Naive B cell (primary cell): ENCODE results near the gene SEL1L. TPM values are rescaled to one million over a fixed set of nuclear protein-coding genes. Genes with fewer than 3 reads are reported as not detected.

Experiments
- ATAC-seq, 2 donors: fragments of 150-1000 bp; cut with Tn5 transposase; 2 replicates each; pipeline ENCODE4 v1.10.0; 2021; ENCODE audit warnings: low read depth in 2 of 2, mild to moderate bottlenecking in 2 of 2, moderate library complexity in 2 of 2
- DNase-seq: peaks from one replicate; pipeline ENCODE4 v3.0.0; 2022
- H3K27ac Mint-ChIP-seq, 6 donors: one replicate each; pipeline ENCODE4 v1.8.0; 2020 to 2022; ENCODE audit warnings: mild to moderate bottlenecking in 6 of 6, mixed read lengths in 6 of 6, moderate library complexity in 5 of 6, inconsistent platforms in 2 of 6
- H3K27me3 Mint-ChIP-seq, 3 donors: one replicate each; pipeline ENCODE4 v1.8.0; 2021 to 2022; ENCODE audit warnings: mixed read lengths in 3 of 3, mild to moderate bottlenecking in 1 of 3
- H3K36me3 Mint-ChIP-seq, 2 donors: one replicate each; pipeline ENCODE4 v1.8.0; 2020 to 2022; ENCODE audit warnings: mixed read lengths in 2 of 2, inconsistent platforms in 1 of 2, mild to moderate bottlenecking in 1 of 2
- H3K4me1 Mint-ChIP-seq, 3 donors: one replicate each; pipeline ENCODE4 v1.8.0; 2020 to 2022; ENCODE audit warnings: mixed read lengths in 3 of 3, inconsistent platforms in 1 of 3, mild to moderate bottlenecking in 1 of 3, moderate library complexity in 1 of 3
- H3K4me3 Mint-ChIP-seq, 8 donors: one replicate each; pipeline ENCODE4 v1.8.0; 2020 to 2022; ENCODE audit warnings: mild to moderate bottlenecking in 8 of 8, mixed read lengths in 8 of 8, moderate library complexity in 8 of 8, inconsistent platforms in 2 of 8
- H3K9me3 Mint-ChIP-seq, 7 donors: one replicate each; pipeline ENCODE4 v1.8.0; 2020 to 2022; ENCODE audit warnings: mixed read lengths in 7 of 7, mild to moderate bottlenecking in 5 of 7, inconsistent platforms in 2 of 7, moderate library complexity in 1 of 7
- polyA plus RNA-seq, 6 donors: library from polyadenylated mRNA; unstranded; fragments of 300-500 nt; fragmentation: Illumina TruSeq; gene quantifications; one replicate each; pipeline ENCODE4 v1.2.3, GENCODE V29; 2021; ENCODE audit warnings: low read depth in 6 of 6

The SEL1L gene
- polyA plus RNA-seq: 10 to 100 TPM; 11.6 to 22.5 (median 15.5) TPM

DNA sequence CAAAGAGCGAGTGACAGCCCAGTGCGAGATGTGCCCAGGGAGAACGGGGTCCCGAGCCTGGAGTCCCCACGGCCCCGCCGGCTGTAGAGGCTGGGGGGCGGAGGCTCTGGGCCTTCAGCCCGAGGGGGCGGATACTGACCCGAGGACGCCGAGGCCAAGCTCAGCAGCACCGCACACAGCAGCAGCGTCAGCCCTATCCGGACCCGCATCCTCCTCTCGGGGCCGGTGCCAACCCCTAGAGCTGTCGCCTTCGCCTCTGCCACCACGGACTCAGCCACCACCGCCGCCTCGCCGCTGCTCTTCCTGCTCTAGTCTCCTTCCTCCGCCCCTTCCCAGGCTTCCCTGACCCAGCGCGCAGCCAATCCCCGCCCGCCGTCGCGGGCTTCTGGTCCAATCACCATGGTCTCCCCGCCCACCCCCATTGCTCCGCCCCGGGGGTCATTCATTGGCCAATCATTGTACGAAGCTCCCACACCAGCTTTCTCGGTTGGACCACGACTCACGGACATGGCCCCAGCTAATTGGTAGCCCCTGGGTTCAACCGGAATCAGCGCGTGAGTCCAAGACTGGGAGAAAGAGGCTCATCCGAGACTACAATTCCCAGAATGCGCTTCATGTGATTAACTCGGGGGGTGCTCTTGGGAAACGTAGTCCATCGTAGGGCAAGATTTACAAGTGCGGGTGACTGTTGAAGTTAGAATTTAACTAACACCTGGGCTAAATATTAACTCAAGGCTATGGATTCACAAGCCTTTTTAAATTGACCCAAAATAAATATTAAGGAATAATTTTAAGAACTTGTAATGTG lies at the start of gene SEL1L:
SEL1L (minus strand) TSS at position 318 of the 808 bp plus-strand sequence; CDS start at position 209, 109 bp downstream.
- ATAC-seq: peak; percentile 91 to 93
- Mint-ChIP-seq H3K36me3 (peaks cover 0 to 7% of the 10 kb centered on the region in 2 donors), H3K27me3 (peaks cover 0 to 6% (median 2%) of the 10 kb centered on the region in 3 donors), H3K27ac (peak within 1 kb of the TSS; percentile 89 to 94 (median 92)), H3K9me3 (peaks cover 0 to 13% (median 2%) of the 10 kb centered on the region in 7 donors), H3K4me3 (peak within 1 kb of the TSS; percentile 94 to 98 (median 96)), H3K4me1 (peaks cover 40 to 56% (median 40%) of the 10 kb centered on the region in 3 donors)
- DNase-seq: peak; percentile 100

DNA sequence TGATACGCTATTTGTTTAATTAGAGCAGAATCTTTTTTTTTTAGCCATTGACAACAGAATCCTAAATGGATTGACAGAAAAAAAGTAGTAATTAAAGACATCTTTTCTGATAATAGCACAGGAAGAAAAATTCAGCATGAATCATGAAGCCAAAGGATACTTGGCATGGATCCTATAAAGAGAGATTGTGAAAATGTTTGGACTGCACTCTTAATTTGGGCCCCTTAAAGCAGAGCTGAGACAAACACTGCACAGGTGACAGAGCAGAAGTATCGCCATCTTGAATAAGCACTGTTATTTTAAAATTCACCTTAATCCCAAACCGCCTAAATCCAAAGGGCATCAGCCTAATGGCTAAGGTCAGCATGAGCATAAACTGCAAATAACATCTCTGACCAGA lies 48.8 kb upstream of the SEL1L start:
- H3K36me3 Mint-ChIP-seq: peaks cover 5 to 14% of the 10 kb centered on the region in 2 donors
- ATAC-seq (no peak), DNase-seq (no peak)
- no peak overlapping the region for H3K4me3 Mint-ChIP-seq
- peaks cover 2 to 19% (median 8%) of the 10 kb centered on the region in 7 donors for H3K9me3 Mint-ChIP-seq
- peaks cover 0 to 10% (median 0%) of the 10 kb centered on the region in 3 donors for H3K27me3 Mint-ChIP-seq
- H3K4me1 Mint-ChIP-seq: no peaks in the 10 kb centered on the region
- H3K27ac Mint-ChIP-seq: no peak overlapping the region

DNA sequence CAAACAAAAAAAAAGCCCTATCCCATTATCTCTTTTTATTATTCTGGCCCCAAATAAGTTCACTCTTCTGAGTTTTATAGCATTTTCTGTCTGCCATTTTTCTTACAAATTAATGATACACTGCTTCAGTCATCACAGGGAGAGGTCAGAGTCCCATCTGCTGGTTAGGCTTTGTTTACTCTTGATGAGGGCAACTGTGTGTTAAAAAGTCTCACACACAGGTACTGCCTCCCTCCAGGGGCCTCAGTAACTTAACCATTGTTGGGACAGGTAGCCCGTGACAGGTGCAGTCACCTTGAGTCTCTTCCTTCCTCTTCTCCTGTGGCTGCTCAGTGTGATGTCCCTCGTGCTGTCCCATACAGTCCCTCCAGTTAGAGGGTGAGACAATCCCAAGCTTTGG lies 45.5 kb upstream of the SEL1L start:
- Mint-ChIP-seq H3K27me3 (peaks cover 5 to 16% (median 14%) of the 10 kb centered on the region in 3 donors), H3K4me3 (no peak overlapping the region)
- no peak for ATAC-seq

DNA sequence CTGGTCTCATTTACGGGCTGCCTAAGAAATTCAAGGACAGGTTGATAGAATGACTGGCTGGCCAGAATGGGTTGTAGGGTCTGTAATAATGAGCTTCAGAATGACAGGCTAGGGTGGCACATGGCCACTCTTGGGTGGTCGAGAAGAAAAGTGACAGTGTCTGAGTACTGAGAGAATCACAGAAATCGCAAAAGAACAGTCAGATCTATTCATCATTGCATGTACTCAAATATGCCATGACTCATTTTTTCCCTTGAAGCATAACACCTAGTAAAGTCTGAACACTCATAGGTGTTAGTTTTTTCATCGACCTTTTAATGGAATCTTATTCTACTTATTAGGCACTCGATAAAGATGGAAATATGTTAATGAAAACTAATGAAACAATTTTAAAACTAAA lies 37.8 kb upstream of the SEL1L start:
- no peak for DNase-seq
- Mint-ChIP-seq H3K4me3 (no peak overlapping the region), H3K27ac (no peak overlapping the region), H3K36me3 (no peaks in the 10 kb centered on the region), H3K9me3 (no peaks in the 10 kb centered on the region), H3K27me3 (peaks cover 9 to 34% (median 15%) of the 10 kb centered on the region in 3 donors), H3K4me1 (no peaks in the 10 kb centered on the region)
- ATAC-seq: no peak

More for the DNA sequence above, 45.5 kb upstream of the SEL1L start:
- Mint-ChIP-seq H3K4me1 (no peaks in the 10 kb centered on the region), H3K9me3 (peaks cover 2 to 14% (median 8%) of the 10 kb centered on the region in 7 donors), H3K36me3 (peaks cover 5 to 14% of the 10 kb centered on the region in 2 donors), H3K27ac (no peak overlapping the region)
- no peak for DNase-seq

DNA sequence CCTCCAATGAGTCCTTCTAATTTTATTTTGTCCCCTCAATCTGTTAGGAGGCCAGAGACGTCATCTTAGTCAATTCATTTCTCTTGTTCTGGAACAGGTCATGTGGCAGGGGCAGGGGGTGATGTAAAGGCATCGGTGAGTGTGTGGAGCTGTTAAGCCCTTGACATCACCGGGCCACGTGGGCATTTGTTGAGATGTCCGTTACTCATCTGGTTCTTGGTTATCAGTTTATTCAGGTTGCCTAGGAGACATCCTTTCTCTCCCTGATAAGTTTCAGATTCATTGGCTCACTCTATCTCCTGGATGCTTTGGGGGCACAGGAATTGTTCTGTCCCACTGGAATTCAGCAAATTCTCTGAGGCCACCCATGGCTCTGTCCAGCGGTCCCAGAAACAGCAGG lies 33.6 kb upstream of the SEL1L start:
- Mint-ChIP-seq H3K4me1 (no peaks in the 10 kb centered on the region), H3K27ac (no peak overlapping the region), H3K36me3 (no peaks in the 10 kb centered on the region), H3K27me3 (peaks cover 12 to 27% (median 18%) of the 10 kb centered on the region in 3 donors), H3K9me3 (no peaks in the 10 kb centered on the region), H3K4me3 (no peak overlapping the region)
- DNase-seq (no peak), ATAC-seq (no peak)

DNA sequence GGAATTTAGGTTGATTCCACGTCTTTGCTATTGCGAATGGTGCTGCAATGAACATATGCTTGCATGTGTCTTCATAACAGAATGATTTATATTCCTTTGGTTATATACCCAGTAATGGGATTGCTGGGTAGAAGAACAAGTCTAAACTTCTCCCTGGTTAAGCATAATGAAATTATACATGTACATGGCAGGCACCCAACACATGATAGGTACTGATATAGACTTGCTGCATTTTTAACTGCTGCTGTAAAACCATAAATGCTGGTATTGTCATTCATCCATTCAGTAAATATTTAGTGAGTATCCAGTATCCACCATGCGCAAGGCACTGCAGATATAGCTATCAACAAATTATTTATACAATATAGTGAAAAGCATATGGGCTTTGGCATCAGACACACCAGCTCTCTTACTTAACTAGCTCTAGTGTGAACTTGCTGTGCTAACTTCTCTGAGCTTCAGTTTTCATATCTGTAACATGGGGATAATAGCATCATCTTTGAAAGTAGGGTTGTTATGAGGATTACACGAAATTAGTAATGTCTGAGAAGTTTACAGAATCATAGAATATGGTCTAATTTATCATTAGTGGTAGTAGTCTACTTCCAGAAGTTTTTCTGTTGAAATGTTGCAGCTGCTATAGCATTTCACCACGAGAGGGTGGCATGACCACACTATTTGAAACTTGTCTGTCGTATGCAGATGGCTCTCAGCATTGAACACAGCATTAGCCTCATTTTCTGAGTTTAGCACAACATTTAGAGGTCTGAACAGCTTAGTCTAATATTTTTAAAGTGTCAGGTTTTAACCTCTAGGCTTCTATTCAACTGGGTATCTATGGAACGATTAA lies 32.0 kb upstream of the SEL1L start:
- no peak for ATAC-seq
- no peak overlapping the region for H3K27ac Mint-ChIP-seq
- no peaks in the 10 kb centered on the region for H3K36me3 Mint-ChIP-seq
- H3K9me3 Mint-ChIP-seq: peaks cover 0 to 6% (median 0%) of the 10 kb centered on the region in 7 donors
- H3K4me3 Mint-ChIP-seq: no peak overlapping the region
- no peaks in the 10 kb centered on the region for H3K4me1 Mint-ChIP-seq
- H3K27me3 Mint-ChIP-seq: peaks cover 21 to 37% (median 26%) of the 10 kb centered on the region in 3 donors
- no peak for DNase-seq

DNA sequence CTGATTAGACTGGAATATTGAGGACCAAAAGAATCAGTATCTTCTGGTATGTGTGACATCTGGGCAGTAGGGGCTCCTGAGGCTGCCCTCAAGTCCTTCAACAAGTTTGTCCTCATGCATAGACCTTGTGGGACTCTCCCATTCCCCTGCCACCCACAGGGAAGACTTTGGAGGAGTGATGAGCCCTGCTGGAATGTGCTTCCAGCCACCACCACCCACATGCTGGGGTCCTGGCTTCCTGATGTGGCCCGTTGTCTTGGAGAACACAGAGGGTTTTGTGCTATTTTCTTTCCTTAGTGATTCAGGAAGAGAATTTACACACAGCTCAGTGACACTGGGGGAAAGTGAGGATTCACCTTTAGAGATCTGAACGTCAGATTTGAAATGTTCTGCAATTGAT lies 29.2 kb upstream of the SEL1L start:
- DNase-seq (no peak), ATAC-seq (no peak)
- no peaks in the 10 kb centered on the region for H3K4me1 Mint-ChIP-seq
- no peak overlapping the region for H3K27ac Mint-ChIP-seq
- no peaks in the 10 kb centered on the region for H3K36me3 Mint-ChIP-seq
- no peak overlapping the region for H3K4me3 Mint-ChIP-seq
- H3K27me3 Mint-ChIP-seq: peaks cover 21 to 25% (median 23%) of the 10 kb centered on the region in 3 donors
- H3K9me3 Mint-ChIP-seq: peaks cover 0 to 8% (median 3%) of the 10 kb centered on the region in 7 donors

DNA sequence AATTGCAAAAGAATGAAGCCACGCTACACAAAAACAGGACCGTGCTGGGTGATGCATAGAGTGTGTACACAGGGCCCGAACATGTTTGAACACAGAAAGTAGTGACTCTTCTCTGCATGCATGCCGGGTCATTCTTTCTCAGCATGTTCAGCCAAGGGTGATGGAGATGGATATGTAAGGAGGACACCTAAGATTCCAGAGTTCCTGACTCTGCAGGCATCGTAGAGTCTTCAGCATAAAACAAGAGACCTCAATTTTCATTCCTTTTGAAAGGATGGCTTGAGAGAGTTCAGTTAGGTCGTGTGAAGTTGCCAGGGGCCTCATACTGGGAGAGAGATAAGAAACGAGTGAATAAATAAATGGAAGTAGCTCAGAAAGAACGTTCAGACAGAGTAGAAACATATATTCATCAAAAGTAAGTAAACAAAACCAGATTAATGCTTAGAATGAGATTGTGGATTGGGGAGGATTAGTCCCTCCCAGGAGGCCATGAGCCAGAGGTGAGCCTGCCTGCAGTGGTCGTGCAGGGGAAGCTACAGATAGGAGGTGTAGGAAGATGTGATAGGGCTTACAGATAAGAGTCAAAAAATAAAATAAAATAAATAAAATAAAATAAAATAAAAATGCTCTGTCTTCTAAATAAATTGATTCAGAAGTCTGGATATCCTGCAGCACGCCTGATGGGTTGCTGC lies 27.6 kb upstream of the SEL1L start:
- no peaks in the 10 kb centered on the region for H3K4me1 Mint-ChIP-seq
- H3K27ac Mint-ChIP-seq: no peak overlapping the region
- DNase-seq (no peak), ATAC-seq (no peak)
- peaks cover 0 to 8% (median 3%) of the 10 kb centered on the region in 7 donors for H3K9me3 Mint-ChIP-seq
- H3K27me3 Mint-ChIP-seq: peaks cover 9 to 21% (median 18%) of the 10 kb centered on the region in 3 donors
- no peaks in the 10 kb centered on the region for H3K36me3 Mint-ChIP-seq
- no peak overlapping the region for H3K4me3 Mint-ChIP-seq

DNA sequence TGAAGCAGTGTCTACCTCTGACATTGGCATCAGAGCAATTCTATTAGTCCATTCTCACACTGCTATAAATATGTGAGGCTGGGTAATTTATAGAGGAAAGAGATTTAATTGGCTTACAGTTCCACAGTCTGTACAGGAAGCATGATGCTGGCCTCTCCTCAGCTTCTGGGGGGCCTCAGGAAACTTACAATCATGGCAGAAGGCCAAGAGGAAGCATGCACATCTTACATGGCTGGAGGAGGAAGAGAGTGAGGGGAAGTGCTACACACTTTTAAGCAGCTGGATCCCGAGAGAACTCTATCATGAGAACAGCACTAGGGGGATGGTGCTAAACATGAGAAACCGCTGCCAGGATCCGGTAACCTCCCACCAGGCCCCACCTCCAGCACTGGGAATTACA lies 25.7 kb upstream of the SEL1L start:
- Mint-ChIP-seq H3K4me1 (no peaks in the 10 kb centered on the region), H3K9me3 (peaks cover 0 to 8% (median 3%) of the 10 kb centered on the region in 7 donors), H3K27ac (no peak overlapping the region), H3K4me3 (no peak overlapping the region), H3K36me3 (no peaks in the 10 kb centered on the region), H3K27me3 (peaks cover 8 to 18% (median 14%) of the 10 kb centered on the region in 3 donors)
- DNase-seq: no peak
- ATAC-seq: no peak

DNA sequence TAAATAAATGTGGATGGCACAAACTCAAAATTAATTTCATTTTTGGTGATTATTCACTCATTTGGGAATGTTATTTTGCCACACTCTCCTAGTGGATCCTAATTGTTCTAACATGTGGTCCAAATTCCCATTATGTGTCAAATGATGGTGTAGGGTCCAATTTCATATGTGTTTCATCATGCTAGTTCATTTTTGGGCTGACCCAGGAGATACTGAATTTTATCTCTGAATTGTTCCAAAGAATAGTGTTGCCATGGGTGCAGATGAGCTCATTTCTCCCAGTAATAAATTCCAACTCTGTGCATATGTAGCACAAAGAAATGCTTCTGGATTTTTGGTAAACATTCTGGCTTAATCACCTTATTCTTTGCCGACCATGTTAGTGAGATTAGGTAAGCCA lies 23.5 kb upstream of the SEL1L start:
- H3K4me3 Mint-ChIP-seq: no peak overlapping the region
- no peaks in the 10 kb centered on the region for H3K4me1 Mint-ChIP-seq
- no peak overlapping the region for H3K27ac Mint-ChIP-seq
- H3K9me3 Mint-ChIP-seq: peaks cover 0 to 8% (median 6%) of the 10 kb centered on the region in 7 donors
- H3K36me3 Mint-ChIP-seq: no peaks in the 10 kb centered on the region
- peaks cover 9 to 13% (median 9%) of the 10 kb centered on the region in 3 donors for H3K27me3 Mint-ChIP-seq
- ATAC-seq (no peak), DNase-seq (no peak)

DNA sequence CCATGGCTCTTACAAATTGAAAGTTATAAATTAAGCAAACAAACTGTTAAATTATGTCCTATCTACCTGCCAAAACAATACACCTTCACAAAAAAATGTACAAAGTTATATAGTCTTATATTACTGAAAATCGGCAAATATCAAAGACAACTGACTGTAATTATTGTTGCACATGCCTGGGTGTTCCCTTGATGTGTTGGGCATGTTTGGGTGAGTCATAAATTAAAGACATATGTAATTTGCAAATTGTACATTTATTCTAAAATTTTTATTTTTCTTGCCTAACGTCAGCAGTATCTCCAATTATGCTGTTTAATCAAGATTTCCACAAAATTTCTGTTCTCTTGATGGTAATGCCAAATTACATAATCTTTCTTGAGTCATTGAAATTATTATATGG lies 22.0 kb upstream of the SEL1L start:
- ATAC-seq (no peak), DNase-seq (no peak)
- Mint-ChIP-seq H3K9me3 (peaks cover 0 to 8% (median 3%) of the 10 kb centered on the region in 7 donors), H3K4me3 (no peak overlapping the region), H3K4me1 (no peaks in the 10 kb centered on the region), H3K27me3 (peaks cover 0 to 10% (median 0%) of the 10 kb centered on the region in 3 donors), H3K27ac (no peak overlapping the region), H3K36me3 (no peaks in the 10 kb centered on the region)

DNA sequence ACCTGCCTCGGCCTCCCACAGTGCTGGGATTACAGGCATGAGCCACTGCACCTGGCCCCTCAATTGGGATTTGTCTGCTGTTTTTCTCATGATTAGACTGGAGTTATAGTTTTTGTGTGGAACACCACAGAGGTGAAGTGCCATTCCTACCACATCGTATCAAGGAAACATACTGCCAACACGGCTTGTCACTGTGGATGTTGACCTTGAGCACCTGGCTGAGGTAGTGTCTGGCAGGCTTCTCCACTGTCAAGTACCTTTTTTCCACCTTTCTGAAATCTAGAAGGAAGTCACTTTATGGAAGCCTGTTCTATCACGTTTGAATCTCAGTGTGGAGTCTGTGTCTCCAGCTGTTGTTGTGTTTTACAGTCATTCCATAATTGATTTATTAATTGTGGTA lies 21.4 kb upstream of the SEL1L start:
- Mint-ChIP-seq H3K4me3 (no peak overlapping the region), H3K27me3 (peaks cover 0 to 10% (median 0%) of the 10 kb centered on the region in 3 donors), H3K36me3 (no peaks in the 10 kb centered on the region), H3K27ac (no peak overlapping the region), H3K4me1 (no peaks in the 10 kb centered on the region), H3K9me3 (peaks cover 0 to 8% (median 3%) of the 10 kb centered on the region in 7 donors)
- no peak for ATAC-seq
- DNase-seq: no peak

DNA sequence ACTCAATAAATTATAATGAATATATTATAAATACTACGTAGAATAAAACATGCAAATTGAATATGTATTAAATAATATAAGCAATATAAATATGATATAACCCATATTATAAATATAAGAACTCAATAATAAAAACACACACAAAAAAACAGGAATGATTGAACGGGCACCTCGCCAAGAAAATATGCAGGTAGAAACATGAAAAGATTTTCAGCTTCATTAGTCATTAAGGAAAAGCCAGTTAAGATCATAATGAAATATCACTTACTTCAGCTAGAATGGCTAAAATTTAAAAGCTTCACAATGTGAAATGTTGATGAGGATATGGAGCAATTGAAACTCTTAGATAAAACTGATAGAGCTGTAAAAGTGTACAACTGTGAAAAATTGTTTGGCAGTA lies 17.8 kb upstream of the SEL1L start:
- Mint-ChIP-seq H3K27ac (no peak overlapping the region), H3K36me3 (no peaks in the 10 kb centered on the region), H3K4me1 (no peaks in the 10 kb centered on the region)

More for the DNA sequence above, 17.8 kb upstream of the SEL1L start:
- Mint-ChIP-seq H3K9me3 (peaks cover 0 to 5% (median 0%) of the 10 kb centered on the region in 7 donors), H3K27me3 (peaks cover 0 to 10% (median 6%) of the 10 kb centered on the region in 3 donors), H3K4me3 (no peak overlapping the region)
- ATAC-seq (no peak), DNase-seq (no peak)
